ENCODE results near the gene BTK.
A peak's percentile ranks its signal among the peaks of the same experiment; 100 is the strongest.
"Not testable (repeated sequence)": the region's sequence is repeated elsewhere in the genome, so short reads cannot be mapped to it uniquely, and the experiment has no call there.

The BTK gene

GRCh38 chrX:101391831-101392230 is 5.8 kb upstream of the BTK start:
- DNase-seq = no peak

- DNase-seq = peak; percentile 48
These were observed 4.9 kb upstream of the BTK start, which contains the start of gene RPL36A for GRCh38 chrX:101390664-101391525. Gene RPL36A (plus strand): TSS chrX:101391011. CDS start chrX:101391044, 33 bp downstream.

GRCh38 chrX:101388604-101389003 is 2.6 kb upstream of the BTK start:
- no peak for DNase-seq

GRCh38 chrX:101386542-101386885 is 523 bp upstream of the BTK start:
- DNase-seq = no peak

- no peak for DNase-seq
These were observed 836 bp downstream of the BTK start for GRCh38 chrX:101385026-101385684.

GRCh38 chrX:101383679-101384205 is 2.2 kb downstream of the BTK start:
- DNase-seq = no peak

GRCh38 chrX:101377547-101377946 is 8.4 kb downstream of the BTK start:
- DNase-seq = no peak

GRCh38 chrX:101370888-101371504 is 15.0 kb downstream of the BTK start:
- no peak for DNase-seq

GRCh38 chrX:101369687-101370086 is 16.3 kb downstream of the BTK start:
- DNase-seq = no peak

- no peak for DNase-seq
These were observed 17.2 kb downstream of the BTK start for GRCh38 chrX:101368800-101369199.

GRCh38 chrX:101365301-101365795 is 20.6 kb downstream of the BTK start:
- DNase-seq = no peak

GRCh38 chrX:101362757-101363156 is 23.2 kb downstream of the BTK start:
- no peak for DNase-seq

- DNase-seq = no peak
These were observed 23.9 kb downstream of the BTK start for GRCh38 chrX:101362116-101362515.

- no peak for DNase-seq
These were observed 25.6 kb downstream of the BTK start for GRCh38 chrX:101360390-101360789.

GRCh38 chrX:101359966-101360365 is 26.0 kb downstream of the BTK start:
- no peak for DNase-seq

GRCh38 chrX:101357166-101357795 is 28.7 kb downstream of the BTK start:
- no peak for DNase-seq

- no peak for DNase-seq
These were observed 36.8 kb downstream of the BTK start for GRCh38 chrX:101349193-101349562.

- peak; percentile 19 for DNase-seq
These were observed 37.4 kb downstream of the BTK start, which contains the start of gene TIMM8A for GRCh38 chrX:101348452-101349192. Gene TIMM8A (minus strand): TSS chrX:101348742. CDS start chrX:101348664, 78 bp downstream.

- no peak for DNase-seq
These were observed 38.0 kb downstream of the BTK start for GRCh38 chrX:101347859-101348451.

- no peak for DNase-seq
These were observed 48.2 kb downstream of the BTK start for GRCh38 chrX:101337776-101338271.

- DNase-seq = not testable (repeated sequence)
These were observed 51.7 kb downstream of the BTK start for GRCh38 chrX:101334310-101334709.
